T-helper 22 cell (primary cell): ENCODE data around the gene FASN.

Source experiments
- DNase-seq: peaks from one replicate; pipeline ENCODE4 v3.0.0-alpha.2; 2020; ENCODE audit warnings: low read depth

The FASN gene

DNA sequence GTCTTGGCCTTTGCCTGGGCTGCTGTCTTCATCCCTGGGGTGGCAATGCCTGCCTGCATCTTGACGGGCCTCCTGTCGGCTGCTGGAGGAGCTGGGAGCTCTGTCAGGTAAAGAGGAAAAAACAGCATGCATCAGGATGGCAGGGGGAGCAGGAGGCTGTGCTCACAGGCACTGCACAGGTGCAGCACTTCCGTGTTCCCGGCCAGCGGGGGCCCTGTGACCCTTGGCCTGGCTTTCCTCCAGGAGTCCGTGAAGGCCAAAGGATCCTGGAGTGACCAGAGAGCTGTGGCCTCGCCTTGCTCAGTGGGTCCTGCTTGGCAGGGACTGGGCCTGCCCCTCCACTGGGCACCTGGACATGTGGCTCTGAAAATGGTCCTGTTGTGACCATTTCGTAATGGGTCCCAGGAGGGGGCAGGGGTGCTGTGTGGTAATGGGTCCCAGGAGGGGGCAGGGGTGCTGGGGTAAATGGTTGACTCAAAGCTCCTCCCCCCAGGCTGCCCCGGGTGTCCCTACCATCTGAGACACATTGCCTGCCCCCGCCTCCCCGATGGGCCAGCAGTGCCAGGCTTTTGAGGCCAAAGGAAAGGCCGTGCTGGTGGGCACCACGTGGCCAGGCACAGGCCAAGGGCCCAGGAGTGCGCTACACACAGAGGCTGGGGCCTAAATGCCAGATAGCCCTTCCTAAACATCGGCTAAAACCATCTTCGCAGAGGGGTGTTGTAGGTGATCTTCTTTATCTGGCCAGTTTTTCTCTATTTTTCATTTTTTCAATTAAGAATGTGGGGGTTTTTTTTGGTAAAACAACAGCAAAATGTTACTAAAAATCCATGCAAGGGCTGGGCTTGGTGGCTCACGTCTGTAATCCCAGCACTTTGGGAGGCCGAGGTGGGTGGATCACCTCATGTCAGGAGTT, 4.0 kb upstream of the FASN start:
- DNase-seq, result no peak

- no peak for DNase-seq
Measured at GRCh38 chr17:82101301-82101715, 3.3 kb upstream of the FASN start.

- DNase-seq, result no peak
Measured at GRCh38 chr17:82100502-82101298, 2.7 kb upstream of the FASN start.

DNA sequence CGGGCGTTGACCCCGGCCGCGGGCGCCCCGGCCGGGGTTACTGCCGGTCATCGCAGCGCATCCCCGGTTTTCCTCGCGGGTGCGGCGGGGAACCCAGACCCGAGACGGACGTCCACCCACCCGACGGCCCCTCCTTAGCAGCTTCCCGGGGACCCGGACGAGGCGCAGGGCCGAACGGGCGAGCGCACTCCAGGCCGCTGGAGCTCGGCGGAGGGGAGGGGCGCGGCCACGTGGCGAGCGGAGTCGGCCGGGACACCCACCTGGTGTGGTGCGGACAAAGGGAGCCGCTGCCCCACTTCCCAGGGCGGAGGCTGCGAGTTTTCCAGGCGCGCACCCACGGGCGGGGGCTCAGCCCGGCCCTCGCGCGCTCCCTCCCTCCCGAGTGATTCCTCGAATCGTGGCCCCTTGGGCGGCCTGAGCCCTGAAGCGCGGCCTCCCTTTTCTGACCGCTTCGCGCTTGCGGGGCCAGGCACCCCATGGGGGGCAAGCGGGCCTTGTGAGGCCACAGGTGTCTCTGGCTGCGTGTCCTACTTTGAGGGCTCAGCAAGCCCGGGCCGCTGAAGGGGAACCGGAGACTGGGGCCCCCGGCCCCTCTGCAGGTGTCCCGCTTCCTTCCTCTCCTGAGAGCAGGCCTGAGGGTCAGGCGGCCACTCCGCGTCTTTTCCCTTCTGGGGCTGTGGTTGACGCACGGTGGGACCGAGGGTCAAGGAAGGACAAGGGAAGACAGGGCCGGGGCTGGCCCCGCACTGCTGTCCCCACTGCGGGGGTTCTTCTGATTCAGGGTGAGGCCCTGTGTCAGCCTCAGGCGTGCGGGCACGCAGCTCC, 1.1 kb upstream of the FASN start:
- DNase-seq, result no peak

GRCh38 chr17:82097919-82098168, 192 bp downstream of the FASN start:
- no peak for DNase-seq

DNA sequence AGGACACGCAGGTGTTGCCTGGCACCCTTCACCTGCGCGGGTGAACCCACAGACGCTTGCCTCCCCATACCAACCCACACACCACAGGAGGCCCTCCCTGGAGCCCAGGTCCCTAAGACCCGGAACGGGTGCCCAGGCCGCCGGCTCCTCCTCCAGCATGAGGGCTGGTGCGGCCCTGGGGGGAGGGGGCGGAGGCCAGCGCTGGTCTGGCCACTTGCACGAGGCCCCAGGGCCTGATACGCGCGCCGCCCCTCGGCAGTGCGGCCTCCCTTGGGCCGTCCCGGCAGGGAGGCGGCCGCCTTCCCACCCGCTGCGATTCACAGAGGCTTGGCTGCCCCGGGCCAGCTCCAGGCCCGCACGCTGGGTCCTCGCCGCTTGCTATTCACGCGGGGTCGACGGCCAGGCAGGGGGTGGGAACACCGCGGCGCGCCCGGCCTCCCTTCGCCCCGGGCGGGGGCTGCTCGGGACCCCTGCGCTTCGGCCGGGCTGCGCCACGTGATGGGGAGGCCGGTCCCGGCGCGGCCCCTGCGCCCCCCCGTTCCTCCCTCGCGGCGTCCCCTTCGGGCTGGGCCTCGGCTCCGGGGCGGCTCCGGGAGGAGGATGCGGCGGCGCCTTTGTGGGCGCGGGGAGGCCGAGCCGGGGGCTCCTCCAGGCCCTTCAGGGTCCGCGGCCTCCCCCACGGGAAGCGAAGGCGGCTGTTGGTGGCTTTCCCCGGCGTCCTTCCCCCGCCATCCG, 685 bp downstream of the FASN start:
- no peak for DNase-seq

DNA sequence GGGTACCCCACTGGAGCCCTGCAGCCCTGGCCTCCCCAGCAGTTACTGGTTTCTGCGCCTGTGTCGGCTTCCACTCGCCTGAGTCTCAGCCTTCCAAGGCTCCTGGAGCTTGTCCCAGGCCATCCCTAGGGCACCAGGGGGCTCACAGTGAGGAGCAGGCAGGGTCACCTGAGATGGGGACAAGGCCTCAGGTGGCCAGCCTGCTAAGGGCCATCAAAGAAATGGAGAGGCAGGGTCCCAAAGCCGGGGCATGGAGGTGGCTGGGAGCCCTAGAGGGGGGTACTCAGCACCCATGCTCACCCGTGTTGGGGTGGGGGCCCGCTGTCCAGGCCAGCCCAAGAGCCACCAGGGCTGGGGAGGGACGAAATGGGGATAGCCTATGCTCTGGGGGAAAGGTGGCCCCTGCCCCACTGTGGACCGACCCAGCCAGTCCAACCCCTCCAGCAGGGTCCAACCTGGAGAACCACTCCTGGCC, 1.3 kb downstream of the FASN start:
- DNase-seq, result no peak

- DNase-seq, result no peak
Measured at GRCh38 chr17:82095777-82096708, 2.0 kb downstream of the FASN start.

- DNase-seq, result no peak
Measured at GRCh38 chr17:82094931-82095776, 2.9 kb downstream of the FASN start.

DNA sequence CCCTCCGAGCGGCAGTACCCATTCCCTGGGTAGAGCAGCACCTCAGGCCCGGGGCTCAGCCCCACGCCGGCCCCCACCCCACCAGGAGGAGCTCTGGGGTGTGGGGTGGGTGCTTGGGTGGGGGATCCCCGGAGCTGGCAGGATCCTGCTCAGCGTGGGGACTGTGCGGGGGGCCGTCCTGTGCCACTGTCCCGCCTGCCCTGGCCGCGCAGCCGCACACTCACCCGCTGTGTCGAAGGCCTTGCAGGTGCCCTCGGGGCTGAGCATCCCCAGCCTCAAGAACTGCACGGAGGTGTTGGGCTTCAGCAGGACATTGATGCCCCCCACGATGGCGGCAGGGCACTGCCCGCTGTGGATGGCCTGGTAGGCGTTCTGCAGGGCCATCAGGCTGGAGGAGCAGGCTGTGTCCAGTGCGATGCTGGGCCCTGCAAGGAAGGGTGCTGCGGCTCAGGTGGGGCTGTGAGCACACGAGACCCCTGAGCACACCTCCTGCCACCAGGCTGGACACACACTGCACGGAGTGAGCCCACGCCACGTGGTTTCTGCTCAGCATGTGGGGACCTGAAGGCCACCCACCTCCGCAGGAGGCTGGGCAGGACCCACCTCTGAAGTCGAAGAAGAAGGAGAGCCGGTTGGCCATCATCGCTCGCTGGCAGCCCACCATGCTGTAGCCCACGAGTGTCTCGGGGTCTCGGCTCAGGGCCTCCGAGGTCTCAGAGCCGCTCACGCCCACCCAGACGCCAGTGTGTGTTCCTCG, 4.9 kb downstream of the FASN start:
- DNase-seq, result no peak

DNA sequence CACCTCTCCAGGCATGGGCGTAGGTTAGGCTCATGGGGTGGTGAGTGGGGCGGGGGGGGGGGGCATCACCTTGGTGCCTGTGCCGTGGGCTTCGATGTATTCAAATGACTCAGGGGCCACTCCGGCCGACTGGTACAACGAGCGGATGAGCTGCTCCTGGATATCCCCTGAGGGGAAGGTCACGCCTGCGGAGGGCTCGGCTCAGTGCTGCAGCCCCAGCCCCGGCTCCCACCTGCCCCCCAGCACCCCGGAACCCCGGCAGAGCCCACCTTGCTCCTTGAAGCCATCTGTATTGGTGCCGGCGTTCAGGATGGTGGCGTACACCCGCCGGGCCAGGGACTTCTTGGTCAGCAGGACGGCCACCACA, 5.4 kb downstream of the FASN start:
- DNase-seq, result no peak

DNA sequence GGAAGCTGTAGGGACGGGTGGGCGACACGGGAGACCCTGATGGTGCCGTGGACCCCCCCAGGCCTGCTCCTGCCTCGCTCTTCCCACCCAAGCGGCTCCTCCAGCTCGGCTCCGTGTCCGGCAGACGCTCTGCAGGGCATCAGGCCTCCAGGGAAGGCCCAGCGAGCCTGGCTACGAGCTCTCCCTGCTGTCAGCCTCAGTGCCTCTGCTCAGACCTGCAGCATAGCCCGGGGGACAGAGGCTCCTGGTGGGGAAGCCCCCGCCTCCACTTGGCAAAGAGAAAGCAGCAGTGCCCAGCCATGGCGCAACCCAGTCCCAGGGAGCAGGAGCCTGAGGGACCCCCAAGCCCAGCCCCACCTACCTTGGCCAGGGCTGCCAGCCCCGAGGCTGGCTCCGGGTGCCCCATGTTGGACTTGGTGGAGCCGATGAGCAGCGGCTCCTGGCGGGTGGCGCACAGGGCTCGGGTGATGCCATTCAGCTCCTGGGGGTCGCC, 5.9 kb downstream of the FASN start:
- DNase-seq, result no peak

GRCh38 chr17:82091264-82092066, 6.6 kb downstream of the FASN start:
- DNase-seq, result no peak

DNA sequence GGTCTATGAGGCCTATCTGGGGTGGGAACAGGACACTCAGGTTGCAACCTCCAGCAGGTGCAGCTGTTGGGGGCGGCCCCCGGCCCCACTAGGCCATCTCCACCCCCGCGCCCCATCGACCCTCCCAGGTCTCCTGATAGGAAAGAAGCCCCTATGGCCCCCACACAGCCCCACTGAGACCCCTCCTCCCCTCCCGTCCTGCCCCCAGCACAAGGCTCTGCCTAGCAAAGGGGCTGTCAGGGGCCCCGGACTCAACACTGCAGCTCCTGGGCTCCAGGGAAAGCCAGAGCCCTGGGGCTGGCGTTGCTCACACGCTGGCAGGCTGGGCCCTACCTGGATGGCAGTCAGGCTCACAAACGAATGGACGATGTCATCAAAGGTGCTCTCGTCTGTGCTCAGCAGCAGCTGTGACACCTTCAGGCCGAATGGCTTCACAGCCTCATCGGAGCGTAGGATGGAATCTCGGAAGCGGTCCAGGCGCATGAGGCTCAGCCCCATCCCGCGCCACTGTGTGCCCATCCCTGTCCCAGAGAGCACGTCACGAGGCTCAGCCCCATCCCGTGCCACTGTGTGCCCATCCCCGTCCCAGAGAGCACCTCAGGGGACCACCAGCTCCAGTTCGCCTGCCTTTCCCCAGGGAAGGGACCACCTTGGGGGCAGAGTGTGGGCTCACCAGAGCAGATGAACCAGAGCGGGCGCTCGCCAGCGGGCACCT, 7.3 kb downstream of the FASN start:
- DNase-seq, result no peak

- no peak for DNase-seq
Measured at GRCh38 chr17:82089723-82090548, 8.1 kb downstream of the FASN start.
